ENCODE results near the gene U2AF2. TPM values are rescaled to one million over a fixed set of nuclear protein-coding genes. Genes with fewer than 3 reads are reported as not detected.
A peak's percentile ranks its signal among the peaks of the same experiment; 100 is the strongest.

The U2AF2 gene
- total RNA-seq, 1 donor from 2014 or later, result 74.0 TPM

DNA sequence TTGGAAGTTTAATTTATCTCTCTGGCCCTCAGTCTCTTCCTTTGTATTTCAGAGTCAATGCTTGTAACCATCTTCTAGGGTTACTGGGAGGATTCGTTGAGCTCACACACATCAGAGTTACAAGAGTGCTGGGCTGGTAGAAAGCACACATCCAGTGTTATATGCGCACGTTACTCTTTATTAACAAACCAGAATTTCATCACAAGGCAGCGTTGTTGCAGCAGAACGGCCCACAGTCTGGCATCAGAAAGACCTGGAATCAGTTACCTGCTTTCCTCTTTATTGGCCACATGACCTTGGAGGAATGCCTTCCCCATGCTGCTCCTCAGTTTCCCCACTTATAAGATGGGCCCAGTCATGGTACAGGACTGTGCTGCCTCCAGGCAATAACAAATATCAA lies 45.5 kb upstream of the U2AF2 start:
- DNase-seq, result no peak
- Histone ChIP-seq H3K9me3 (replicated peaks) (no peaks in the 10 kb centered on the region), H3K27me3 (ENCODE audit: low read depth) (no peaks in the 10 kb centered on the region), H3K4me3 (no peak overlapping the region), H3K27ac (replicated peaks) (peak overlapping the region; percentile 88), H3K36me3 (peaks cover 23% of the 10 kb centered on the region), H3K4me1 (peaks cover 68% of the 10 kb centered on the region)
- intact Hi-C loops (cut with micrococcal nuclease), result loop anchor here (5.0 kb wide), 1 partner anchor 92 kb away; no protein-coding TSS in a partner anchor
- TF ChIP-seq, protein P1, sequence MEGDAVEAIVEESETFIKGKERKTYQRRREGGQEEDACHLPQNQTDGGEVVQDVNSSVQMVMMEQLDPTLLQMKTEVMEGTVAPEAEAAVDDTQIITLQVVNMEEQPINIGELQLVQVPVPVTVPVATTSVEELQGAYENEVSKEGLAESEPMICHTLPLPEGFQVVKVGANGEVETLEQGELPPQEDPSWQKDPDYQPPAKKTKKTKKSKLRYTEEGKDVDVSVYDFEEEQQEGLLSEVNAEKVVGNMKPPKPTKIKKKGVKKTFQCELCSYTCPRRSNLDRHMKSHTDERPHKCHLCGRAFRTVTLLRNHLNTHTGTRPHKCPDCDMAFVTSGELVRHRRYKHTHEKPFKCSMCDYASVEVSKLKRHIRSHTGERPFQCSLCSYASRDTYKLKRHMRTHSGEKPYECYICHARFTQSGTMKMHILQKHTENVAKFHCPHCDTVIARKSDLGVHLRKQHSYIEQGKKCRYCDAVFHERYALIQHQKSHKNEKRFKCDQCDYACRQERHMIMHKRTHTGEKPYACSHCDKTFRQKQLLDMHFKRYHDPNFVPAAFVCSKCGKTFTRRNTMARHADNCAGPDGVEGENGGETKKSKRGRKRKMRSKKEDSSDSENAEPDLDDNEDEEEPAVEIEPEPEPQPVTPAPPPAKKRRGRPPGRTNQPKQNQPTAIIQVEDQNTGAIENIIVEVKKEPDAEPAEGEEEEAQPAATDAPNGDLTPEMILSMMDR (IDR thresholded peaks at IDR 0.05; ENCODE audit: borderline replicate concordance), result no peak

DNA sequence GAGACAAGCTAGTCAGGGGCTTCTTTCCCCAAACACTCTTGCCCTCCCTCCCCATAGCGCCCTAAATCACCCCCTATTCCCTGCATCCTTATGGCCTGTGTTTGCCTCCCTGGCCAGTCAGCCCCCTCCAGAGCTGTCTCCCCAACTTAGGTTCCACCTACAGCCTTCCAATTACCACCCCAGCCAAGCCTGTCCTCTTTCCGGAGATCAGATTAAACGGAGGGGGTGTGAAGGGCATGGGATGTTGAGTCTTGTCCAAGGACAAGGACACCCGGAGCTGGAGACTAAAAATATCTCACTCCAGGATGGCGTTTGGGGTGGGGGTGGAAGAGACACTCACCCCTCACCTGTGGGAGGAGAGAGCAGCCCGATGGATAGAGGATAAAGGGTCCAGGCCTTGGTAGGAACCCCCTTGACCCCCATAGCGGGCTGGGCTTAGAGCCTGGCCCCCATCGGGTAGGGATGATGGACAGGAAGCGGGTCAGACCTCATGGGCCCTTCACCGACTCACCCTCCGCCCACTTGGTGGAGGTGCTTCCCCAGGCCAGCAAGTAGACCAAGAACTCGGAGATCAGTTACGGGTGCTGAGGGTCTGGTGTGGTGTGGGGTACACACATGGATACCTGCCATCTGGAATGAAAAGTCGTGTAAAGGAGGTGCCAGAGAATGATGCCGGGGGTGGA lies 43.4 kb upstream of the U2AF2 start:
- TF ChIP-seq, protein P1 (IDR thresholded peaks at IDR 0.05; ENCODE audit: borderline replicate concordance), result no peak
- no peak for DNase-seq
- Histone ChIP-seq H3K27me3 (ENCODE audit: low read depth) (no peaks in the 10 kb centered on the region), H3K4me1 (peaks cover 51% of the 10 kb centered on the region), H3K36me3 (peaks cover 44% of the 10 kb centered on the region), H3K27ac (replicated peaks) (peak overlapping the region; percentile 88), H3K4me3 (peak overlapping the region; percentile 25), H3K9me3 (replicated peaks) (no peaks in the 10 kb centered on the region)
- intact Hi-C loops (cut with micrococcal nuclease), result no loop called here

GRCh38 chr19:55611983-55612645 lies 42.7 kb upstream of the U2AF2 start:
- peak overlapping the region; percentile 25 for H3K4me3 ChIP-seq
- peak overlapping the region; percentile 88 for H3K27ac ChIP-seq (replicated peaks)
- H3K36me3 ChIP-seq, result peaks cover 51% of the 10 kb centered on the region
- TF ChIP-seq, protein P1 (IDR thresholded peaks at IDR 0.05; ENCODE audit: borderline replicate concordance), result no peak
- H3K27me3 ChIP-seq (ENCODE audit: low read depth), result no peaks in the 10 kb centered on the region
- no peak for DNase-seq
- no peaks in the 10 kb centered on the region for H3K9me3 ChIP-seq (replicated peaks)
- H3K4me1 ChIP-seq, result peaks cover 45% of the 10 kb centered on the region
- intact Hi-C loops (cut with micrococcal nuclease), result no loop called here

DNA sequence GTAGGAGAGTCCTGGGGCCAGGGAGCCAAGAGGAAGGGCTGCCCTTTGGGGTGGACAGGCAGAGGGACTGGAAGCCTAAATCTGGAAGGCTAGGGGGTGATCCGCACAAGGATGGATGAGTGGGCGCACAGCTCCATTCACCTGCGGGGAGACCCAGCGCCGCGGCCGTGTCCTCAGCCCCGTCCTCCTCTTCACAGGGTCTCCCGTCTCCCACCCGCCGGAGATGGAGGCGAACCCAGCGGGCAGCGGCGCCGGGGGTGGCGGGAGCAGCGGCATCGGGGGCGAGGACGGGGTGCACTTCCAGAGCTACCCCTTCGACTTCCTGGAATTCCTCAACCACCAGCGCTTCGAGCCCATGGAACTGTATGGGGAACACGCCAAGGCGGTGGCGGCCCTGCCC lies 41.4 kb upstream of the U2AF2 start:
- H3K4me3 ChIP-seq, result no peak overlapping the region
- no peak for DNase-seq
- no peaks in the 10 kb centered on the region for H3K9me3 ChIP-seq (replicated peaks)
- H3K27ac ChIP-seq (replicated peaks), result peak overlapping the region; percentile 88
- H3K4me1 ChIP-seq, result peaks cover 33% of the 10 kb centered on the region
- intact Hi-C loops (cut with micrococcal nuclease), result no loop called here
- peaks cover 60% of the 10 kb centered on the region for H3K36me3 ChIP-seq
- no peaks in the 10 kb centered on the region for H3K27me3 ChIP-seq (ENCODE audit: low read depth)
- TF ChIP-seq, protein P1 (IDR thresholded peaks at IDR 0.05; ENCODE audit: borderline replicate concordance), result no peak

DNA sequence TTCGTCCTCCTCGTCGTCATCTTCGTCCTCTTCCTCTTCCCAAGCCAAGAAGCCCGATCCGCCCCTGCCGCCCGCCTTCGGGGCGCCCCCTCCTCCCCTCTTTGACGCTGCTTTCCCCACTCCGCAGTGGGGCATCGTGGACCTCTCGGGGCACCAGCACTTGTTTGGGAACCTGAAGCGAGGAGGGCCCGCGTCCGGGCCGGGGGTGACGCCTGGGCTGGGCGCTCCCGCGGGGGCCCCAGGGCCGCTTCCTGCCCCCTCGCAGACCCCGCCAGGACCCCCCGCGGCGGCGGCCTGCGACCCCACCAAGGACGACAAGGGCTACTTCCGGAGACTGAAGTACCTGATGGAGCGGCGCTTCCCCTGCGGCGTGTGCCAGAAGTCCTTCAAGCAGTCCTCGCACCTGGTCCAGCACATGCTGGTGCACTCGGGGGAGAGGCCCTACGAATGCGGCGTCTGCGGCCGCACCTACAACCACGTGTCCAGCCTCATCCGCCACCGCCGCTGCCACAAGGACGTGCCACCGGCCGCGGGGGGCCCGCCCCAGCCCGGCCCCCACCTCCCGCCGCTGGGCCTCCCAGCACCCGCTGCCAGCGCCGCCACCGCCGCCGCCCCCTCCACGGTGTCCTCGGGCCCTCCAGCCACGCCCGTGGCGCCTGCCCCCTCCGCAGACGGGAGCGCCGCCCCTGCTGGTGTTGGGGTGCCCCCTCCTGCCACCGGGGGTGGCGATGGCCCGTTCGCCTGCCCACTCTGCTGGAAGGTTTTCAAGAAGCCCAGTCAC lies 40.7 kb upstream of the U2AF2 start:
- H3K36me3 ChIP-seq, result peaks cover 57% of the 10 kb centered on the region
- intact Hi-C loops (cut with micrococcal nuclease), result no loop called here
- H3K27me3 ChIP-seq (ENCODE audit: low read depth), result no peaks in the 10 kb centered on the region
- no peak overlapping the region for H3K4me3 ChIP-seq
- peaks cover 30% of the 10 kb centered on the region for H3K4me1 ChIP-seq
- TF ChIP-seq, protein P1 (IDR thresholded peaks at IDR 0.05; ENCODE audit: borderline replicate concordance), result no peak
- no peak overlapping the region for H3K27ac ChIP-seq (replicated peaks)
- no peak for DNase-seq
- no peaks in the 10 kb centered on the region for H3K9me3 ChIP-seq (replicated peaks)

All from left ventricle myocardium inferior (tissue), 1 donor.